NCI-H446 treated with DMSO at 0.1 percent for 48 hours (cell line): ENCODE data around the gene MXD4.

Experiments
- DNase-seq: peaks from one replicate; lab custom pipeline; 2025; lab: John Stamatoyannopoulos, UW

MXD4 gene

GRCh38 chr4:2263926-2264321, 2.0 kb upstream of the MXD4 start:
- no peak for DNase-seq

- DNase-seq, result no peak
Measured at GRCh38 chr4:2262944-2263250, 988 bp upstream of the MXD4 start.

GRCh38 chr4:2262145-2262943, 435 bp upstream of the MXD4 start:
- peak; percentile 96 for DNase-seq

- no peak for DNase-seq
Measured at GRCh38 chr4:2261110-2261852, 628 bp downstream of the MXD4 start.

- no peak for DNase-seq
Measured at GRCh38 chr4:2260344-2261109, 1.4 kb downstream of the MXD4 start.

GRCh38 chr4:2259541-2260343, 2.2 kb downstream of the MXD4 start:
- DNase-seq, result no peak

- no peak for DNase-seq
Measured at GRCh38 chr4:2259036-2259540, 2.8 kb downstream of the MXD4 start.

- DNase-seq, result no peak
Measured at GRCh38 chr4:2258091-2259035, 3.5 kb downstream of the MXD4 start.

GRCh38 chr4:2257361-2258081, 4.4 kb downstream of the MXD4 start:
- no peak for DNase-seq

- DNase-seq, result no peak
Measured at GRCh38 chr4:2256781-2257191, 5.1 kb downstream of the MXD4 start.

GRCh38 chr4:2256156-2256731, 5.7 kb downstream of the MXD4 start:
- DNase-seq, result no peak

- no peak for DNase-seq
Measured at GRCh38 chr4:2255501-2256155, 6.3 kb downstream of the MXD4 start.

- DNase-seq, result no peak
Measured at GRCh38 chr4:2254665-2255500, 7.0 kb downstream of the MXD4 start.

- no peak for DNase-seq
Measured at GRCh38 chr4:2253160-2254084, 8.5 kb downstream of the MXD4 start.

- no peak for DNase-seq
Measured at GRCh38 chr4:2252530-2253091, 9.3 kb downstream of the MXD4 start.

GRCh38 chr4:2251795-2252529, 9.9 kb downstream of the MXD4 start:
- no peak for DNase-seq
